A549 treated with GW870086 at 1 μM for 4 hours (cell line): Measurements from ENCODE around the gene RASA4B. TPM values are rescaled to one million over a fixed set of nuclear protein-coding genes. Genes with fewer than 3 reads are reported as not detected.

Experiments used
- total RNA-seq: library from RNA; stranded (reverse); fragments of 200-300 nt; extraction: Qiagen RNA extraction; gene quantifications from 5 replicates; pipeline ENCODE4 v1.2.3, GENCODE V29; 2022; ENCODE audit warnings: low read depth

The RASA4B gene
- 1.1 to 2.4 TPM (median 2.1 TPM) in 5 replicates for total RNA-seq

DNA sequence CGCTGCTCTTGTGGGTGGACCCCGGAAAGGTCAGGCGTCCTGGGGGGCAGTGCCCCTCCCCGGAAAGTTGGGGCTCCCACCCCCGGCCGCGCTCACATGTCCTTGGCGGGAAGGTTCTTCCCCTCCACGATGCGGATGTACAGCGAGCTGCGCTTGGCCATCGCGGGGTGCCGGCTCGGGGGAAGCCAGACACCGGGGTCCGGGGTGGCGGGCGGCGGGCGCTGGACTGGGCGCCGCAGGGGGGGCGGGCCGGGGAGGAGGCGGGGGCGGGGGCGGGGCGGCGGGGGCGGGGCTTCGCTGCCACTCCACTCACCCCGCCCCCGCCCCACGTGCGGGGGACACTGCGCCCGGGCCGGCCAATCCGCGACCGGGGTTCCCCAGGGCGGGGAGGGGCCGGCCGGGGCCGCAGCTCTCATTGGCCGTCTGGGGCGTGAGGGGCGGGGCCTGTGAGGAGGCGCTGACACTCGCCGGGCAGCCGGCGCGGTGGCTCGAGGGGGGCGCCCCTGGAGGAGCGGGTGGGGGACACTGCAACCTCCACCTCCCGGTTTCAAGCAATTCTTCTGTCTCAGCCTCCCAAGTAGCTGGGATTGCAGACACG, at the start of gene RASA4B:
Gene RASA4B (minus strand): TSS at position 228 of the 598 bp plus-strand sequence. CDS start 67 bp downstream, at position 161.

DNA sequence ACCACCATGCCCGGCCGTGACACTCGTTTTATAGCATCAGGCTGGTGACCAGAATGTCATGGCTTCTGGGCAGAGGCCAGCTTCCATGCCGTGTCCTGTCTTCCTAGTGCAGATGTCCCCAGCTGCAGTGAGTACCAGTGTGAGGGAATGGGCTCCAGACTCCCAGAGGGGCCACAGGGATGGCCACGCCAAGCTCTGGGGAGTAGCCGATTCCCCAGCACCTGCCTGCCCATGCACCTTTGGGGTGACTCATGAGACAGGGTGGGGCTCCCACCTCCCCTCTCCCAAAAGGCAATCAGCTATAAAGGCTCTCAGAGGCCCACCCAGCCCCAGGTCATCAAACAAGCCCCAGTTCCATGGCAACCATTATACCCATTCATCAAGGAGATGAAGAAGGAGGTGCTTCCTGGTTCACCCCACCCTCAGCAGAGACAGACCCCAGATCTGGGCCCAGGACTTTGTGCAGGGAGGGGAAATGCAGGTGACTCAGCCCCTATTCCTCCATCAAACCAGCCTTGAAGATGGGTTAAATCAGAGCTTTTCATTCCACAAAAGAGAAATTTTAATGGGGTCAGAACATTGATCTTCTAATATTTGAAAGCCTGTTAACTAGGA, 33.3 kb upstream of the RASA4B start, which contains the start of gene SPDYE2:
Gene SPDYE2 (plus strand): TSS at position 419 of the 615 bp plus-strand sequence. CDS start 2,030 bp downstream, outside the sequence.

DNA sequence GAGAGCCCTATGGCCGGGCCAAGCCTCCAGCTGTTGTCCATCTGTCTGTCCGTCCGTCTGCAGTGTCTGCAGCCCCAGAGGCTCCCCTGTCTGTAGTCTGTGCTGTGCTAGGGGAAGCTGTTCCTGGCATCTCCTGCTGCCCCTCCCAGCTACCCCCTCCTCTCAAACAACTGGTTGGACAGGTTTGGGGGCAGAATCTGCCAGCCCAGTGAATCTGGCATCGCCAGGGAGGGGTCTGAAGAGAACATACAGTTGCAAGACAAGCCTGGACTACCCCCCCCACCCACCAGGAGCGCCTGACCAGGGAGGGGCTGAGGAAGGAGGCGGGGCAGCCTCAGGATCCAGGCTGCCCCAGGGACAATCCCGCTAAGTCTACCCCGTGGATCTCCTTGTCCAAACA, 26.0 kb upstream of the RASA4B start, which contains the start of gene UPK3BL2:
Gene UPK3BL2 (minus strand): TSS at position 101 of the 400 bp plus-strand sequence. CDS start 60 bp downstream, at position 41.

DNA sequence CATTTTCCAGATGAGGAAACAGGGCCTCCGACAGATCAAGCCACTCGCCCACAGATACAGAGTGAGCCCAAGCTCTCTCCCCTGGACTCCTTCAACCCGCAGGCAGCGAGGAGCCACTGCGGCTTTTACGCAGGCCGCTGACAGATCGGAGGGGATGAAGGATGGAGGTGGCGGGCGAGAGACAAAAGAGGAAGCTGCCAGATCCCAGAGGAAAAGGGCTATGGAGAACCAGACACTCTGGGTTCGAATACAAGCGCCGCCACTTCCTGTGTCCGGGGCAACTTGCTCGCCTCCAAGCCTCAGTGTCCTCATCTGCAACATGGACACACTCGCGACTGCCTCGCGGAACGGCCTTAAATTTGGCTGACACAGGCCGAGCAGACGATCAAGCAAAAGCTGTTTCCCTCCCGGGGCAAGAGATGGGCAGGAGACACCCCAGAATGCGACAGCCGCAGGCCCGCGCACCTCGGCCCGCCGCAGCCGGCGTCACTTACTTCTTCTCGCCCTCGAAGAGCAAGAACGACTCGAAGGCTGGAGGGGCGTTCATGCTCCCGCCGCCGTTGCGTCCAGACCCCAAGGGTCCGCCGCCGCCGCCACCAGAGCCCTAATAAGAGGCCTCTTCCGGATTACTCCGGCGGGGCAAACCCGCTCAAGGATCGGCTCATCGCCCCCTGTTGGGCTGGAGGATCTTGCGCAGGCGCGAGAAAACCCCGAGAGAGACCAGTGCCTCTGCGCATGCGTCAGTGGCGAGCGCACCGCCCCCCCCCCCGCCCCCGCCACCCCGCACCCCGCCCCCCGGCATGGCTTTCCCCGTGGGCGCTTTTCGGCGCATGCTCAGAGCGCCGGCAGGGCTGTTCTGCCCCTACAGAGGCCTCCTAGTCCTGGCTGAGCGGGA, 39.0 kb downstream of the RASA4B start, which contains the start of gene POLR2J:
Gene POLR2J (minus strand): TSS at position 609 of the 895 bp plus-strand sequence. CDS start 62 bp downstream, at position 547.

DNA sequence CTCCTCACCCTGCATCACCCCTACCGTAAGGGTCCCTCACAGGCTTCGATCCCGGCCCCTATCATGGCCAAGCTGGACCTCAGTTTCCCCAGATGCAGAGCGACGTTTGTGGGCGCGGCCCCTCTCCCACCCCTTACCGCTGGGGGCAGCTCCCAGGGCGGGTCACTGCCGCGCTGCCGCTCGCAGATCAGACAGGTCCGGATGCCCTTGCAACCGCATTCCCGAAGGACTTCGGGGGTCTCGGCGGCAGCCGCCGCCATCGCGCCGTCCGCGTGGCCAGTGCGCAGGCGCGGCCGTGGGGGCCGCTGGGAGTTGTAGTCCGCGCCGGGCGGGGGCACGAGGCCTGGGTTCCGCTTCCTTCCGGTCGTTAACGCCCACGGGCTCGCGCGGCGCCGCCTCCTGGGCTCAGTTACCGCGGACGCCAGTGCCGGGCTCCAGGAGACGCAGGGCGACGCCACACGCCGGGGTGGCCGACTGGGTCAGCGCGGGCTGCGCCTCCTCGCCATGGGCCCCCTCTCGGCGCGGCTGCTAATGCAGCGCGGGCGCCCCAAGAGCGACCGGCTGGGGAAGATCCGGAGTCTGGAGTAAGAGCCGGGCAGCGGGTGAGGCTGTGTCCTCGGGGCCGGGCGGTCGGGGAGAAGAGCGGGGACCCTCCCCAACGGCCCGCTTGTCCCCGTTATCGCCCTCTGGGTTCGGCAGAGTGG, 52.8 kb downstream of the RASA4B start, which contains the start of the genes ALKBH4 and LRWD1:
Gene ALKBH4 (minus strand): TSS at position 287 of the 704 bp plus-strand sequence. CDS start 27 bp downstream, at position 260.
Gene LRWD1 (plus strand): TSS at position 408 of the 704 bp plus-strand sequence. CDS start 97 bp downstream, at position 505.

DNA sequence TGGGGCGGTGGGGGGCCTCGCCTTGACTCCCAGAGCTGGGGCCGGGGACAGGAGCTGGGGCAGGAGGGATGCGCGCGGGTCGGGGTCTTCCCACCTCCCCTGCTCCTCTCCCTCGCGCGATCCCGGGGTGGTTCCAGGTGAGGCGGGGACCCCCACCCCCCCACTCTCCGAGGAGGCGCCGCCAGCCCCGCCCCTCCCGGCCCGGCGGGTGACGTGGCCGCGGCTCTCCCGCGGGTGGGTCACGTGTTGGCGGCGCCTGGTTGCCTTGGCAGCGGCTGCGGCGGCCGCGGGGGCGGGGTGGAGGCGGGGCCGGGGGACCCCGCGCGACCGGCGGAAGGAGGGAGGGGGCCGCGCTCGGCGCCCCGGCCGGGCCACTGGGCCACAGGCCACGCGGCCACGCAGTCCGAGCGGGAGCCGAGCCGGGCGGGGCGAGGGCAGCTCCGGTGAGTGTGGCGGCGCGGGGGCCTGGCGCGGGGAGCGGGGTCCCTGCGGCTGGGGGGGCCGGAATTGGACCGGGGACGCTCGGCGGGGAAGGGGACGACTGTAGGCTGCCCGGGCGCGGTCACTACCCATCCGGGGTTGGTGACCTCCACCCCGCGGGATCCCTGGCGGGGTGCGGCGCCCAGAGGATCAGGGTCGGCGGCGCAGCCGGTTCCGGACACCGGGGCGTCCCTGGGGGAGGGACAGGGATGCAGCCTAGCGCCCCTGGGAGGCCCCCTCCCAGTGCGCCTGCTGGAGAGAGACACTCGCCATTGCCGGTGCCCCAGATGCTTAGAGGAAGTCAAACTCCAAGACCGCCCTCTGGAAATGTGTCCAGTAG, 84.1 kb downstream of the RASA4B start, which contains the start of gene ORAI2:
Gene ORAI2 (plus strand): TSS at position 357 of the 820 bp plus-strand sequence. CDS start 5,382 bp downstream, outside the sequence.

Other genes with a start within 250 kb of the RASA4B start
- 2.1 to 3.8 TPM (median 3.6 TPM) in 5 replicates for gene SH2B2, start 230.9 kb downstream of the RASA4B start, total RNA-seq
- gene SPDYE6, start 161.3 kb downstream of the RASA4B start, total RNA-seq = not detected in 5 replicates
- 21.2 to 24.5 TPM (median 23.0 TPM) in 5 replicates for gene PRKRIP1, start 121.4 kb downstream of the RASA4B start, total RNA-seq
- gene ORAI2, start 84.2 kb downstream of the RASA4B start, total RNA-seq = 29.7 to 36.7 TPM (median 32.1 TPM) in 5 replicates
- 9.1 to 14.4 TPM (median 11.4 TPM) in 5 replicates for gene ALKBH4, start 52.9 kb downstream of the RASA4B start, total RNA-seq
- gene LRWD1, start 52.8 kb downstream of the RASA4B start, total RNA-seq = 25.5 to 31.2 TPM (median 29.0 TPM) in 5 replicates
- gene POLR2J, start 38.9 kb downstream of the RASA4B start, total RNA-seq = 103 to 112 TPM (median 105 TPM) in 5 replicates
- 1.3 to 3.3 TPM (median 2.3 TPM) in 5 replicates for gene UPK3BL2, start 25.9 kb upstream of the RASA4B start, total RNA-seq
- not detected in 5 replicates for gene SPDYE2, start 33.4 kb upstream of the RASA4B start, total RNA-seq
- 14.5 to 41.0 TPM (median 36.3 TPM) in 5 replicates for gene POLR2J3, start 54.8 kb upstream of the RASA4B start, total RNA-seq
- gene RASA4, start 99.0 kb upstream of the RASA4B start, total RNA-seq = 1.5 to 2.5 TPM (median 1.7 TPM) in 5 replicates
- gene UPK3BL1, start 125.0 kb upstream of the RASA4B start, total RNA-seq = 8.5 to 20.2 TPM (median 12.7 TPM) in 5 replicates
- gene SPDYE2B, start 132.5 kb upstream of the RASA4B start, total RNA-seq = not detected in 5 replicates
- gene POLR2J2, start 153.9 kb upstream of the RASA4B start, total RNA-seq = 0.07 to 0.95 TPM (median 0.30 TPM) in 5 replicates
- gene FAM185A, start 231.2 kb upstream of the RASA4B start, total RNA-seq = 5.8 to 7.0 TPM (median 6.5 TPM) in 5 replicates